Glomerular visceral epithelial cell (primary cell): ENCODE measurements around the gene ITGA8.
"Not testable (repeated sequence)": the region's sequence is repeated elsewhere in the genome, so short reads cannot be mapped to it uniquely, and the experiment has no call there.

Experiments
- DNase-seq: peaks from one replicate; pipeline ENCODE4 v3.0.0-alpha.2; 2016; ENCODE audit errors: extremely low spot score

Gene ITGA8

GRCh38 chr10:15494850-15495506 is 224.7 kb downstream of the ITGA8 start:
- DNase-seq, result no peak

- DNase-seq, result no peak
Measured at GRCh38 chr10:15491856-15492642, 227.7 kb downstream of the ITGA8 start.

DNA sequence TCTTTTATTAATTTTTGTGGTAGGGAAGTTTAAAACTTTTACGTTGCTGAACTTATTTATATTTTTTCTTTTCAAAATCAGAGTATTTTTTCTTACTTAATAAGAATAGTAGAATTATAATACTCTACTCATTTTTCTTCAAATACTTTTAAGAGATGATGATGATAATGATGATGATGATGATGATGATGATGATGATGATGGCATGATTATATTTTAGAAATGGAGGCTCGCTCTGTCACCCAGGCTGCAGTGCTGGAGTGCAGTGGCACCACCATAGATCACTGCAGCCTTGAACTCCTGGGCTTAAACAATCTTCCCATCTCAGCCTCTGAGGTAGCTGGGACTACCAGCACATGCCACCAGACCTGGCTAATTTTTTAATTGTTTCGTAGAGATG is 230.3 kb downstream of the ITGA8 start:
- DNase-seq, result no peak

- DNase-seq, result no peak
Measured at GRCh38 chr10:15487376-15487775, 232.3 kb downstream of the ITGA8 start.

GRCh38 chr10:15486404-15486803 is 233.3 kb downstream of the ITGA8 start:
- DNase-seq, result no peak

DNA sequence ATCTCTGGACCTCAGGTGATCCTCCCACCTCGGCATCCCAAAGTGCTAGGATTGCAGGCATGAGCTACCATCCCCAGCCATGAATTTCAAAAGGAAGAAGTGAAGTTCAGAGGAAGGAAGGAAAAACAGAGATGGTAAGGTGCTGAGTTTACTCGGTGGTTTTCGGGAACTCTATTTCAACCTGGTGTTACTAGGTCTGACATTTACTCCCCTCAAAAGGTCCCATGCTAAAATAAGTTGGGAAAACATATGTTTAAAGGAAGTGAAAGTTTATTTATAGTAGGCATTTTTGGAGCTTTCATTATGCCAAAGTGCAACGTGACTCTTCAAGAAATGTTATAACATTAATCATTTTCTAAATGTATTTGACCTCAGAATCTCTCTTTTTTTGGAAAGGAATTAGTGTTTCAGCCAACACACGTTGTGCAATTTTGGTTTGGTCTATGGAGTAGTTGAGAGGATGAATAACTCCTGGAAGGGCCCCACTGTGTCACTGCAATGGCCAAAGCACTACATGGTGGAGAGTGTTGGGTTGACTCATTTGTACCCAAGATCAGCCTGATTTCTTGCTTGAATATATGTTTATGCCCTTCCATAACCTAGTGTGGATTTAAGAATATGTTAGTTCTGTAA is 233.9 kb downstream of the ITGA8 start:
- no peak for DNase-seq

DNA sequence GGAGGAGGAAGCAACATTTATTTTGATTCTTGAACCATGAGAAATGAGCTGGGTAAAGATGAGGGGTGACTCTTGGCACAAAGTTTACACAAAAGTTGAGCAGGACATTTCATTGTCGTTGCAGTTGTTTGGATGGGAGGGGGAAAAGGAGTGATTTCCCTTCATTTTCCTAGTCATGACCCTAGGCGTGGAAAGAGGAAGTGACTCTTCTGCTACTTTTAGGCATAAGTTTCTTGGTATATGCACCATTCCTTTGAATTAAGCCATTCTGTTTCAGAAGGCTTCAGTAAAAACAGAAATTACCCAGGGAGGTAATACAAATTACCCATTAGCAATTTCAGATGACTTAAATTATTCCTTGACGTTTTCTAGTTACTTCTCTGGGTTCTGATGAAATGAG is 234.7 kb downstream of the ITGA8 start:
- DNase-seq, result no peak

- DNase-seq, result no peak
Measured at GRCh38 chr10:15484128-15484527, 235.6 kb downstream of the ITGA8 start.

DNA sequence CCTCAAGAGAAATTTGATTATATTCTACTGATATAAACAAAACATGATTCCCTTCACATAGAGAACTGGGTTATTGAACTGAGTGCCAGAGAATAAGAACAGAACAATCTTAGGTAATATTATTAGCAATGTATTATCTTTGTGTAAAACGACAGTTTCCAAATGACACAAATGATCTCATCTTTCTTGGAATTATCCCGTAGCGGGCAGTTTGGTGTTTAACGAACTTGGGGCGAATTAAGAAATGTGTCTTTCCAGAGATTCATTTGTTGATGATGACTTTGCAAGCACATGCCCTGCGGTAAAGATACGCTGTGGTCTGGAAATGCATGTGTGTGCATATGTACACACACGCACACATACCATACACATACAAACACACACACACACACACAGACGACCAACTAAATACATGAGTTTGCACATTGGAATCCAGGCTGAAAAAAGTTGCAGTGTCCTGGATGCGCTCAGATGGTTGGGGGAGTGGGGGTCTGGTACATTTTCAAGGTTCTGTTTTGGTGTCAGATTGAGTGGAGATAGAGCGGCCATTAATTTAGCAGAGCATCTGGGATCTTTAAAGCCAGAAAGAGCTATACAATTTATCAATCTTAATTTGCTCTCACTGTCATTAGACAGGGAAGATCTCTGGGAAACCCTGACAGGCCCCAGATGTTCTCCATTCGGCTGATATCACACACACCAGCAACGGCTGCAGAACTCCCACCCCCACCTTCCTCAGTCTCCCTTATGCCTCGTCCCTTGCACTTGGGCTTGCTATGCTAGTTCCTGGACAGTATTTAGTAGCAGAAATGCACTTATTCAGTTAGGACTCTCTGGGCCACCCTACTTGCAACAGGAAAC is 236.3 kb downstream of the ITGA8 start:
- no peak for DNase-seq

GRCh38 chr10:15482156-15482555 is 237.6 kb downstream of the ITGA8 start:
- DNase-seq, result no peak

GRCh38 chr10:15478950-15479349 is 240.8 kb downstream of the ITGA8 start:
- no peak for DNase-seq

- no peak for DNase-seq
Measured at GRCh38 chr10:15478429-15478828, 241.3 kb downstream of the ITGA8 start.

- no peak for DNase-seq
Measured at GRCh38 chr10:15476337-15476736, 243.4 kb downstream of the ITGA8 start.

DNA sequence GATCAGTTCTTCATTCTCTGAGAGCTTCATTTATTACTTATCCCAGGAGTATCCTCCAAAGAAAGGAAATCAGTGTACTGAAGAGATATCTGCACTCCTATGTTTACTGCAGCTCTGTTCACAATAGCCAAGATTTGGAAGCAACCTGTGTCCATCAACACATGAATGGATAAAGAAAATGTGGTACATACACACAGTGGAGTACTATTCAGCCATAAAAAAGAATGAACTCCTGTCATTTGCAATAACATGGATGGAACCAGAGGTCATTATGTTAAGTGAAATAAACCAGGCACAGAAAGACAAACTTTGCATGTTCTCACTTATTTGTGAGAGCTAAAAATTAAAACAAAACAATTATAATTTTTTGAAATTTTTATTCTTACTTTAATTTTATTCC is 244.3 kb downstream of the ITGA8 start:
- DNase-seq, result not testable (repeated sequence)

DNA sequence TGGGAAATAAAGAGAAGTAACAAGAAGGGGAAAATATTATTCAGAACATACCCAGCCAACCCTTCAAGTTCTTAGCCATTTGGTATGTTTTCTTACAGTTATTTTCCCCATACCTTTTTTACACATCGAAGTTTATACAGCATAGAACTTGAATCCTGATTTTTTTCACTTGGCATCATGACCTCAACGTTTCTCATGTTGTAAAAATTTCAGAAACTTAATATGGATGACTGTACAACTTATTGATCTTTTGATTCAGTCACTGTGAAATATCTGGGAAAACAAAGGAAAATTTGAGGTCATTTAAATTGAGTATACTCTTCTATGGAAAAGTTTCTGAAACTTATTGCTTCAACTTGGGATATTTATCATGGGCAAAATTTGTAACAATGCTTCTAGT is 245.1 kb downstream of the ITGA8 start:
- DNase-seq, result no peak

DNA sequence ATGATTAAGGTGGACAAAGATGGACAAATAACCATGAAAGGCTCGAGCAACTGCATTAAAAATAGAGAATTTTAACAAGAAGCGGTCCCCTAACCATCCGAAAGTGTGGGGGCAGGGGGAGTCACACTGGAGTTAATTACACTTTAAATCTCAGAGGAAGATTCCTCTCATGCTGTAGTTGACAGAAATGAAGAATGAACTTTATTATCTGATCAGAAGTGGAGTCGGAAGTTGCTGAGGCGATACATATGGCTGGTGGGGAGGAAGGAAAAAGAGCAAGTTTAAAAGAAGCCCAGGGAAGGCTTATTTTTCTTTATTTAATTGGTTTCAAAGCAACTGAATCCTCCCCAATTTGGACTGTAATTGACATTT is 246.3 kb downstream of the ITGA8 start:
- DNase-seq, result no peak

DNA sequence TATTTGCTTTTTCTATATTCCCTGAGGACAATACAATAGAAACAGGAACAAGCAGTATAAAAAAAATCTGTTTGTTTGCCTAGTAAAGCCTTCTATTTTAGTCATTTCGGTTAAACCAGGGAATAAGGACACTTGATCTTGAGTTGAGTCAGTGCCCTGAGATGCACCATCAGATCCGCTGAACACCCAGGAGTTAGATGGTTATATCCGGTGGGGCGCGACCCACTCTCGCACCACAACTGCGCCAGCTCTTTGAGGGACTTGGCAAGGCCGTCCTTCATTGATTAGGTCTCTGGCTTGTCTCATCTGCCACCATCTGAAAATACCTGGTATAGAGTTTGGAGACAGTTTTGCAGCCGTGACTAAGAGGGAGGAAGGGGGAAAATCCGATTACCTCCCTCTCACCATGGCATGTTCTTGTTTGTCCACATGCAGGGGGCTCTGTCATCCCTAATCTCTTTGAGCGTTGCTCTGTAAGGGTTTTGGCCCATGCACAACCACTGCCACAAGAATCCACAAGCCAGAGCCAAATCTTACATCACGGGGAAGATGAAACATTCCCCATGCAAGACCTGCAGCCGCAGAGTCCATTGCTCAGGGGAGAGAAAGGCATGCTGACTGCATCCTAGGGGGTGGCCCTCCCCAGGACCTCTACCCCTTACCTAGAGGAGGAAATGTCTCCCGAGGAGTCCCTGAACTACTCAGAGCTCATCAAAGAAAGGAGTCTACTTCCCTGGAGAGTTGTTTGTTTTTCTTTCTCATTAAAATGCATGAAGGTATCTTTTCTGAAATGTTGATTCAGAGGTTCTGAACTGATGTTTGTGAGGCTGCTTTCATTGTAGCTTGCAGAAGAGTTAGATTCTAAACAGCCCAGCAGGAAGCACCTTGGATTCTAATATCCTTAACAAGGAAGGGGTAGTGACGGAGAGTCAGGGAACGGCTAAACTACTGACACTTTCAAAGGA is 247.0 kb downstream of the ITGA8 start:
- DNase-seq, result no peak

GRCh38 chr10:15472008-15472407 is 247.7 kb downstream of the ITGA8 start:
- no peak for DNase-seq

GRCh38 chr10:15469111-15469510 is 250.6 kb downstream of the ITGA8 start:
- no peak for DNase-seq

GRCh38 chr10:15464381-15464780 is 255.3 kb downstream of the ITGA8 start:
- no peak for DNase-seq
